GM12872 (cell line): ENCODE data around the gene ATAD2B.

ENCODE experiments used
- TF ChIP-seq, protein P1 (sequence below): IDR thresholded peaks from 3 replicates; pipeline ENCODE4 v1.5.1; 2011; ENCODE audit warnings: low read depth, mild to moderate bottlenecking, low read length, moderate library complexity; ENCODE audit not compliant: insufficient read depth

ATAD2B gene

DNA sequence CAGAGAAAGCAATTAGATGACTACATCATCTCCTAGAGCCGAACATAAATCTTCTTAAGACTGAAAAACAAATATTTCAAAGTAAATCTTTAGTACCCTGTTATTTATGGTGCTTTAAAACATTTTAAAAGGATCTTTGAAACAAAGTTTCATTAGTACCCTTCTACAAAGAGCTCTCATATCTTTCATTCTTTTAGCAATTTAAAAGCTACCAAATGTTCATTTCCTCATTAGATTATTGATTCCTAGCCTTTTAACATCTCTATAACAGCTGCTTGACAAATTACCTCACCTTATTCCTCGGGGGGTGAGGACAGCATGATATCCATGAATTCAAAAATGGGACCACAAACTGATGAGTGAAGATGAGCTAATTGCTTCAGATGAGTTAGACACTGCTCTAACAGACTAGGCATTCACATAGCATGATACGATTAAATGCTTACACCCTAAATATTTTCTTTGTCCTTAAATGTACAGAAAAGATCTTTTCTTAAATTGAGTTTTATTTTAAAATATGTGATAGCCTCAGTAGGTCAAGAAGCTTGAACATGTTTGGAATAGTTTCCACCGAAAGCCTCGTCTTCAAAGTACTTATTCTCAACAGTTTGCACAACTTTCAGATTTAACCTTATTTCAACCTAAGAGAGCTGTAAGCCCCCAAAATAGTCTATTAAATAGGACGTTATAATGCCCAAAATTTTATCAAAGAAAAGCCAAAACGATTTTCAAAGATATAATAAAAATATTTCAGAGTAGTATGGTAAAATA is 2.1 kb downstream of the ATAD2B start:
- TF ChIP-seq, protein P1, sequence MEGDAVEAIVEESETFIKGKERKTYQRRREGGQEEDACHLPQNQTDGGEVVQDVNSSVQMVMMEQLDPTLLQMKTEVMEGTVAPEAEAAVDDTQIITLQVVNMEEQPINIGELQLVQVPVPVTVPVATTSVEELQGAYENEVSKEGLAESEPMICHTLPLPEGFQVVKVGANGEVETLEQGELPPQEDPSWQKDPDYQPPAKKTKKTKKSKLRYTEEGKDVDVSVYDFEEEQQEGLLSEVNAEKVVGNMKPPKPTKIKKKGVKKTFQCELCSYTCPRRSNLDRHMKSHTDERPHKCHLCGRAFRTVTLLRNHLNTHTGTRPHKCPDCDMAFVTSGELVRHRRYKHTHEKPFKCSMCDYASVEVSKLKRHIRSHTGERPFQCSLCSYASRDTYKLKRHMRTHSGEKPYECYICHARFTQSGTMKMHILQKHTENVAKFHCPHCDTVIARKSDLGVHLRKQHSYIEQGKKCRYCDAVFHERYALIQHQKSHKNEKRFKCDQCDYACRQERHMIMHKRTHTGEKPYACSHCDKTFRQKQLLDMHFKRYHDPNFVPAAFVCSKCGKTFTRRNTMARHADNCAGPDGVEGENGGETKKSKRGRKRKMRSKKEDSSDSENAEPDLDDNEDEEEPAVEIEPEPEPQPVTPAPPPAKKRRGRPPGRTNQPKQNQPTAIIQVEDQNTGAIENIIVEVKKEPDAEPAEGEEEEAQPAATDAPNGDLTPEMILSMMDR: no peak

DNA sequence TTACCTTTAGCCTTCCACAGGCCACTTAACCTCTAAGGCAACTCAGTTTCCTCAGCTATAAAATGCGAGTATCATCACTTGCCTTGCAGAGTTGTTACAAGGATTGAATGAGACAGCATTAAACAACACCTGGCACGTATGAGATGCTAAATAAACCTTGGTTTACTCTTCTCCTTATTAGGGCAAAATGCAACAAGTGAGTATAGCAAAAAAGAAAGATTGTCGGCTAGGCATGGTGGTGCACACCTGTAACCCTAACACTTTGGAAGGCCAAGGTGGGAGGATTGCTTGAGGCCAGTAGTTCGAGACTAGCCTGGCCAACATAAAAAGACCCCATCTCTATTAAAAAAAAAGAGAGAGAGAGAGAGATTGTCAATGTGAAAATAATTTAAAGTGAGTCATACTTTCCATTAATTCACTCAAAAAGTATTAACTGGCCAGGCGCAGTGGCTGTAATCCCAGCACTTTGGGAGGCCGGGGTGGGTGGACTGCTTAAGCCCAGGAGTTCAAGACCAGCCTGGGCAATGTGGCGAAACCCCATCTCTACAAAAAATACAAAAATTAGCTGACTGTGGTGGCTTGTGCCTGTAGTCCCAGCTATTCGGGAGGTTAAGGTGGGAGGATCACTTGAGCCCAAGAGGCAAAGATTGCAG is 8.0 kb downstream of the ATAD2B start:
- TF ChIP-seq, protein P1: no peak

DNA sequence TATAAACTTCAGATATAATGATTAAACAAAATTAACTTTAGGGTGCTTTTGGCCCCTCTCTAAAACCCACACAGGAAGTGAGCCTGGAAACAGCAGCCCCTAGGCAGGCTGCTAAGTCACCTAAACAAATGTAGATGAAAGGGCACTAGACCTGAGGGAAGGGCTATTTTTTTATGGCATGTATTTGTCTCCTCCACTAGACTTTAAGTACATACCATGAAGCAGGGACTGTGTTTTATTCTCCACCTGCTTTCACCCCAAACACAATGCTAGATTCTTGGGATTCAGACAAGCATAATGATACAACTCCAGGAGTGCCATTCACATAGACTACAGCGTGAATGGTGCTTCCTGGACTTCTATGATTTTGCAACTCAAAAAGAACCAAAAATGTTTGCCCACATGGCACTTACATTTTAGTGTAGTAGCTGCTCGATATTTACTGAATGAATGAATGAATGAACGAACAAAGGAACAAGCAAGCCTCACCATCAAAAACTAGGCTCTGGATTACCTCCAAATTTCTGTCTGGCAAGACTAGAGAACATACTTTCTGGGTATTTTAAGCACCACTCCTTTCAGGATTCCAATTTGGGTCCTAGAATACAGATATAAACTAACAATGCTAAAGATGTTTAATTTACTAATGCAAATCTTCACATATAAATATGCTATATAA is 10.1 kb downstream of the ATAD2B start:
- TF ChIP-seq, protein P1: no peak

DNA sequence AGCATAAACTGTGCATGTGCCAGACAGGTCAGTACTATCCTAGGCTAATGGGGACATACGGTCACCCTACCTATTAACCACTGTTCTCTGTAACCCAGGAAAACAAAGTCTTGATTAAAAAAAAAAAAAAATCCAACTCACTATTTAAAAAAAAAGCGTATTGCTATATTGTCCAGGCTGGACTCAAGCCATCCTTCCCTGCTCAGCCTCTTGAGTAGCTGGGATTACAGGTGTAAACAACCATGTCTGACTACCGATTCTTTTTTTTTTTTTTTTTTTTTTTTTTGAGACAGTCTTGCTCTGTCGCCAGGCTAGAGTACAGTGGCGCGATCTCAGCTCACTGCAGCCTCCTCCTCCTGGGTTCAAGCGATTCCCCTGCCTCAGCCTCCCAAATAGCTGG is 11.6 kb downstream of the ATAD2B start:
- TF ChIP-seq, protein P1: no peak

DNA sequence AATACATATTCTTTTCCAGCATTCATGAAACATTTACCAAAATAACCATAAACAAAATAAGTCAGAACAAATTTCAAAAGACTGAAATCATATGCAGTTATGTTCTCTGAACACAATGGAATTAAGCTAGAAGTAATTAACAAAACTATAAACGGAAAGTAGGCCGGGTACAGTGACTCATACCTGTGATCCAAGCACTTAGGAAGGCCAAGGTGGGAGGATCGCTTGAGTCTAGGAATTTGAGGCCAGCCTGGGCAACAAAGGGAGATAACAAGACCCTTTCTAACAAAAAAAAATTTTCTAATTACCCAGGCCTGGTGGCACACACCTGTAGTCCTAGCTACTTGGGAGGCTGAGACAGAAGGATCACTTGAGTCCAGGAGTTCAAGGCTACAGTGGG is 14.9 kb downstream of the ATAD2B start:
- TF ChIP-seq, protein P1: no peak

DNA sequence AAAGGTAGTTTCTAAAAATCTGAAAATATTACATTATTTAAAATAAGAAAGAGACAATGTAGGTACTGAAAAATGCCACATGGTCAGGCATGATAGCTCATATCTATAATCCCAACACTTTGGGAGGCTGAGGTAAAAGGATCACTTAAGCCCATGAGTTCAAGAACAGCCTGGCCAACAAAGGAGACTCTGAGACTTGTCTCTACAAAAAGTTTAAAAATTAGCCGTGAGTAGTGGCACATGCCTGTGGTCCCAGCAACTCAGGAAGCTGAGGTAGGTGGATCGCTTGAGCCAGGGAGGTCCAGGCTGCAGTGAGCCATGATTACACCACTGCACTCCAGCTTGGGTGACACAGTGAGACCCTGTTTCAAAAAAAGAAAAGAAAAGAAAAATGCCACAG is 21.8 kb downstream of the ATAD2B start:
- TF ChIP-seq, protein P1: no peak

DNA sequence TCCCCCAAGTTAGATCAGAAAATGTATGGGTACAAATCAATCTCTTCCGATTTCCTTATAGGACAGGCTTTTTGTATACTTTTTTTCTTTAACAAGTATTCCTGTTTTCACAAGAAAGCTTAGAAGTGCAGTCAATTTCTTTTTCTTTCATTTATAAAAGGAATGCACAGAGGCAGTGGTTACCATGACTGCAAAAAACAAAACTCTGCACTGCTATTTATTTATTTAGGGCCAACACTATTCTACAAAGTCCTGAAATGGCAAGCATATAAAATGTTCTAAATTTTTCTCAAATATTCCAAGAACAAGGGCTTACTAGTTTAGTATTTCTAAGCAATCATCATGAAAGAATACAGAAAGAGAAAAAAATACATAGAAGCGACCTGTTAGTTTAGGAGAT is 22.2 kb downstream of the ATAD2B start:
- TF ChIP-seq, protein P1: no peak
